Eye (tissue), 1 donor: ENCODE measurements around the gene TKFC.
"Not testable (repeated sequence)": the region's sequence is repeated elsewhere in the genome, so short reads cannot be mapped to it uniquely, and the experiment has no call there.

Experiments used
- DNase-seq: peaks from one replicate; pipeline ENCODE4 v3.0.0-alpha.2; 2015

Gene TKFC

DNA sequence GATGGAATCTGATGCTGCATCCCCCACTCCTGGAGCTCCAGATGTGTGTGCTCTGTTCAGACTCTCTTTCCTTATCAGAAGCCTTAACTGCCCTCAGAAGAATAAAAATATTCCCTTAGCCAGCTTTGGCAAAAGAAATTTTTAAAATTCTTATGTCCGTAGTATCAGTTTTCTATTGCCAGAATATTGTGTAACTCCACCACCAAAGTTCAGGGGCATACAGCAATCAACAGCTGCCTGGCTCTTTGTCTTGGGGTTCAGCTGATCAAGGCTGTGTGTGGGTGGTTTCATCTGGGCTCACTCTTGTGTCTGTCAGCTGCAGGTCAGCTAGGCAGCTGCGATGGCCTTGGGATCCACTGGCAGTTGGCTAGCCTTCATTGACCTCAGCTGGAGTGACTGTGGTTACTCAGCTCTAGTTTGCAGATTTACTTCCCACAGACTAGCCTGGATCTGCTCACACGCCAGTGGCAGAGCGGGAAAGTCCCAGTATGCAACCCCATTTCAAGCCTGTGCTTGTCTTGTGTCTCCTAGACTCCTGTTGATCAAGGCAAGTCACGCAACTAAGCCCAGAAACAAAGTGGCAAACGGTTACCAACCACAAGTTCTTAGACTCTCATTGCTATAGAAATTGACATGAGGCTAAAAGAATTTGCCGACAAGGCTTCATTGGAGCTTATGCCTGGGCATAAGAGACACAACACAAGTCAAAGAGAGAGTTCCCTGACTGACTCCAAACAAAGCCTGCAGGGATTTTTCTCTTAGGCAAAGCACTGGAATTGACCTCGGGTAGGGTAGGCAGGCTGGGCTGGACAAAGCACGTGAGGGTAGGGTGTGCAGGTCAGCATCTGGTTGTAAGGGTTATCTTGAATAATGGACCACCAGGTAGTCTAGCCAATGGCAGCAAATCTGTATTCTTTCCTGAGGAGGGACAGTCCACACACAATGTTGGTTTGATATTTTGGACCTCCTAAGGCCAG, 36.6 kb downstream of the TKFC start:
- DNase-seq: no peak

DNA sequence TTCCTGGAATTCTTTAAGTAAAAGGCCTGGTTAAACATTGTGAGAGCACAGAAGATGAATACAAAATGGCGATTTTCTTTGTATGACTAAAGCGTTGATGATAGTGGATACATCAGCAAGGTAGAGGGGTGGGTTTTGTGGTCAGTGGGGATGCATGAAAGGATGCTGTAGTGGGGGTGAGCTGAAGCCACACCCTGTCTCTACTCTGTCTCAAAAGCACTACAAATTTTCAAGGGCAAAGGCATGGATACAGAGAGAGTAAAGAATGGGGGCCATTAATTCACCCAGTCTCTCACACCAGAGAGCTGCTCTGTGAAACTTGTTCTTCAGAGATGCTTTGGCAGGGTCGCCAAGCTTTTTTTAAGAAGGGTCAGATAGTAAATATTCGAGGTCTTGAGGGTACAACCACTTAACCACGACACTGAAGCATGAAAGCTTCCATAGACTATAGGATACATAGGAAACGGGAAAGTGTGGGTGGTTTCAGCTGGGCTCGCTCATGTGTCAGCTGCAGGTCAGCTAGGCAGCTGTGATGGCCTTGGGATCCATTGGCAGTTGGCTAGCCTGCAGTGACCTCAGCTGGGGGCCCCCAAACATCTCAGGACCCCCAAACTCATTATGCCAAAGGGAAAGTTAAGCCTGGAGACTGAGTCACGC, 37.4 kb downstream of the TKFC start:
- DNase-seq: no peak

DNA sequence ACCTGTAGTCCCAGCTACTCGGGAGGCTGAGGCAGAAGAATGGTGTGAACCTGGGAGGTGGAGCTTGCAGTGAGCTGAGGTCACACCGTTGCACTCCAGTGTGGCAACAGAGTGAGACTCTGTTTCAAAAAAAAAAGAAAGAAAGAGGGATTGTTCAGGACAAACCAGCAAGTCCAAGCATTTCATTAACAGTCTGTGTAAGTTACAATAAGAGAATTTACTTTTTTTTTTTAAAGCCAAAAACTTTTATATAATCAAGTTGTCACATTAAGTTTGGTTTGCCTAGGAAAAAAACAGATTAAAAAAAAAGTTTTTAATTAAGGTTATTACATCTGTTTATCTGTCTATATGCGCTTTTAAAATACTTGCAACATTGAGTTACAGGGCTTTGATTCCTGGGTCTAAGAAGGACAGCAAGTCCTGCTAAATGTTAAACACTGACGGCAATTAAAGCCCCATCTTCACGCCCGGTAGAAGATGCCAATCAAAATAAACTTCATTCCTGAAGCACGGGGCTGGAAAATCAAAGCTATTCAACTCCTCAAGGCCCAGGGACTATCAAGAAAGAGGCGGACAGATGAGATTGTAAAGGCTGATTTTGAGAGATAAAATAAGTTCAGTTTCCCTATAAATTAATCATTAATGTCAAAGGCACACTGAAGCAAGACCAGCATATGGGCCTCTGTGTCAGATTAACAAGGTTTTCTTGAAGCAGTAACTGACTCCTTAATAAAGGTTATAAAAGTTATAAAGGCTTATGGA, 39.8 kb downstream of the TKFC start:
- peak; percentile 32 for DNase-seq

DNA sequence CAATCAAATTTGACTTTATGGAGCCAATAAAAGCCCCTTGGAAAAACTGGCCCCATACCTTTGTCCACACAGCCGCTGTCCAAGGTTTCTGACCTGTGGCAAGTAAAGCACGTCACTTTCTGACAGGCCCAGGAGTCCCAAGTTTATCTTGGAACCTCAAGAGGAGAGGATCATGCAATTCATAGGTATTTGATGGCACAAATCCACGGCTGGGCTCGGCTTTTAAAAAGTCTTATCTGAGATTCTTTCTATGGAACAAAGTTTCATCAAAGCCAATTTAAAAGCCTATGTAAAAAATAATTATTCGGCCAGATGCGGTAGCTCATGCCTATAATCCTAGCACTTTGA, 42.7 kb downstream of the TKFC start:
- DNase-seq: no peak

DNA sequence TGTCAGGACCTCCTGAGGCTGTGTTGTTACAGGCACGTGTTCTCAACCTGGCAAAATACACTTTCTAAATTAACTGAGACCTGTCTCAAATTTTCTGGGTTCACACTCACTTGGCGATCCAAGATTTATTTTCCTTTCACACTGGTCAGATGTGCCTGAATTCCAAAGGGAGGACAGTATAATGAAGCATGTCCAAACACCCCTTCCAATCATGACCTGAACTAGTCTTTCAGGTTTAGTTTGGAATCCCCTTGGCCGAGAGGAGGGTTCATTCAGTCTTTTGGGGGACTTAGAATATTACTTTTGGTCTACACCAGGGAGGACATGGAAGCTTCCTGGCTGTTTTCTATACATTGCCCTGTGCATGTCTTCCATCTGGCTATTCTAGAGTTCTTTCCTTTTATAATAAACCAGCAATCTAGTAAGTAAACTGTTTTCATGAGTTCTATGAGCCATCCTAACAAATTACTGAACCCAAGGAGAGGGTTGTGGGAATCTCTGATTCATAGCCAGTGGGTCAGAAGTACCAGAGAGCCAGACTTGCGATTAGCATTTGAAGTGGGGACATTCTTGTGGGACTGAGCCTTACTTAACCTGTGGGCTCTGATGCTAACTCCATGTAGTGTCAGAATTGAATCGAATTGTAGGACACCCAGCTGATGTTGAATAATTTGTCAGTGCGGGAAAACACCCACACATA, 44.6 kb downstream of the TKFC start:
- DNase-seq: no peak

DNA sequence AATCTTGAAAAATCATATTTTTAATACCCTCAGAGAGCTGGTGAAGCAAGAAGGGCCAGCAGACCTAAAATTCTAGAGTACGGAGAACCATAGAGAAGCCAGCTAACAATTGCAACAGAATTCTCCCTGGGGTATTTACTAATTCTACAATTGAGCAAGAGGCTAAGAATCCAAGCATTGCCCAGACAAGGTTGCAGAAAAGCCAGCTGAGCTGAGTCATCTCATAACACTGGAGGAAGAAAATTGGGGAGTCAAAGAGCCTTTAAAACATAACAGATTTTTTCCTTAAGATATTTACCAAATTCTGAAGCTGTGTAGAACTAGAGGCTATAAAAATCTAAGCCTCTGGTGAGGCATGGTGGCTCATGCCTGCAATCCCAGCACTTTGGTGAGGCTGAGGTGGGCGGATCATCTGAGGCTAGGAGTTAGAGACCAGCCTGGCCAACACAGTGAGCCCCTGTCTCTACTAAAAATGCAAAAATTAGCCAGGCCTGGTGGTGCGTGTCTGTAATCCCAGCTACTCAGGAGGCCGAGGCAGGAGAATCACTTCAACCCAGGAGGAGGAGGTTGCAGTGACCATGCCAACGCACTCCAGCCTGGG, 45.8 kb downstream of the TKFC start:
- DNase-seq: no peak

DNA sequence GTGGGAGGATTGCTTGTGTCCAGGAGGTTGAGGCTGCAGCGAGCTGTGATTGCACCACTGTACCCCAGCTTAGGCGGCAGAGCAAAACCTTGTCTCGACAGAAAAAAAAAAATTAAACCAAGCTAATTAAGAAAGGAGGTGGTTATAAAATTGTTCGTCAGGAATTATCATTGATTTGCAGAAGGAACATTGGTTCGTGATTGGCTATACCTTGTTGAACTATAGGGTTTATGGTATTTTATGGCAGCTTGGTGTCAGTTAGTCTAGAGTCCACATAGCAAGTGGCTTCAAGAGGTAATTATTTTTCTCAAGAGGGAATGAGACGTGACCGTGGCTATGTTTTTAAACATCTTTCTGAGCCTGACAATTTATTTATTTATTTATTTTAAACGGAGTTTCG, 47.9 kb downstream of the TKFC start:
- no peak for DNase-seq

DNA sequence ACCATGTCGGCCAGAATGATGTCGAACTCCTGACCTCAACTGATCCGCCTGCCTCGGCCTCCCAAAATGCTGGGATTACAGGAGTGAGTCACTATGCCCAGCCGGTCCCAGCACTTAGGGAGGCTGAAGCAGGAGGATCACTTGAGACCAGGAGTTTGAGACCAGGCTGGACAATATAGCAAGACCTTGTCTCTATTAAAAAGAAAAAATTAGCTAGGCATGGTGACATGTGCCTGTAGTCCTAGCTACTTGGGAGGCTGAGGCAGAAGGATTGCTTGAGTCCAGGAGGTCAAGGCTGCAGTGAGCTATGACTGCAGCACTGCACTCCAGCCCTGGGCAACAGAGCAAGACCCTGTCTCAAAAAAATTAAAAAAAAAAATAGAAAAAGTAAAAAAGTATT, 50.8 kb downstream of the TKFC start:
- not testable (repeated sequence) for DNase-seq

DNA sequence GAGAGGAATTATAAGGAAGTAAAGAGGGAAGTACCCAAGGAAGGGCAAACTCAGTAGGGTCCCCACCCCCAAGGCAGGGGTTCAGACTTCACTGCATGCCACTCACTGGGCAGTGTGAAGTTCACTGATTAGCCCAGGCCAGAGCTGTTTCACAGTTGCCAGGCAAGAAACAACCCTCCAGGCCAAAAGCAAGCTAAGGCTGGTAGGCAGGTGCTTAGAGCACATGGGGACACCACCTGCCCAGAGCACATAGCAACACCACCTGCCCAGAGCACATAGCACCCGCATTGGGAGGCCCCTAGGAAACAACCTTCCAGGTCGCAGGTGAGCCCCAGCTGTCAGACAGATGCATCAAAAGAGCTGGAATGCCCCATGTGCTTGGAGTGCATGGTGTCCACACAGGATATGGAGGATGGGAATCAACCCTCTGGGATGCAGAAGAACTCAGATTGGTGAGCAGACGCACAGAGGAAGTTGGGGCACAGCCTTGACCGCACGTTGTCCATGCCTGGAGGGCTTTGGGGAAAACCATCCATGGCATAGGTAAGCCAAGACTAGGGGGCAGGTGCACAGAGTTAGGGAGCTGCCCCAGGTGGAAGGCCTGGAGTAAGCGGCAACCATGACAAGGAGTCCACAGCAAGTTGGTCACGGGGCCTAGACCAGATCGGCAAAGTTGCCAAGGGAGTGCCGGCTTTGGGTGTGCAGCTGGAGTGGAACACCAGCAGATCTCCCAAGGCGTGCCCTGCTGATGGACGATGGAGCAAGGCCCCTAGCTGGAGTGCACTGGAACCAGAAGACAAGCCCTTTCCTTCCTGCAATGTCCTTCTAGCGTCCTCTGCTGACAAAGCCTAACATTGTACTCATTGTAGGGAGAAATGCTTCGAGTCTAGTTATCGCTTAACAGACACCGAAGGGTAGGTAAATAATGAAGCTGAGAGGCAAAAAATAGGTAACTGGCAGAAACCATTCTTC, 51.5 kb downstream of the TKFC start:
- no peak for DNase-seq

DNA sequence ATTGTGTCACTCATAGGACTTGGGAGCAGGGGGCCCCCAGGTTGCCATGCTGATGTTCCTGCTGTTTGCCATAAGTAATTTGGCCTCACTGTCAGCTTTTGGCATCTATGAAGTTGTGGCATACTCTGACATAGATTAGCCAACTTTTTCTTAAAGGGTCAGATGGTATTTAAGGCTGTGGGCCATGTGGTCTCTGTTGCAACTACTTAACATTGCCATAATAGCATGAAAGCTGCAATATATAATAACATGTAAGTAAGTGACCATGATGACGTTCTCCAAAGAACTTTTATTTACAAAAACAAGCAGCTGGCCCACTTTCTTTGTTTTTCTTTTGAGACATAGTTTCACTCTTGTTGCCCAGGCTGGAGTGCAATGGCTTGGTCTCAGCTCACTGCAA, 57.1 kb downstream of the TKFC start:
- DNase-seq: no peak

DNA sequence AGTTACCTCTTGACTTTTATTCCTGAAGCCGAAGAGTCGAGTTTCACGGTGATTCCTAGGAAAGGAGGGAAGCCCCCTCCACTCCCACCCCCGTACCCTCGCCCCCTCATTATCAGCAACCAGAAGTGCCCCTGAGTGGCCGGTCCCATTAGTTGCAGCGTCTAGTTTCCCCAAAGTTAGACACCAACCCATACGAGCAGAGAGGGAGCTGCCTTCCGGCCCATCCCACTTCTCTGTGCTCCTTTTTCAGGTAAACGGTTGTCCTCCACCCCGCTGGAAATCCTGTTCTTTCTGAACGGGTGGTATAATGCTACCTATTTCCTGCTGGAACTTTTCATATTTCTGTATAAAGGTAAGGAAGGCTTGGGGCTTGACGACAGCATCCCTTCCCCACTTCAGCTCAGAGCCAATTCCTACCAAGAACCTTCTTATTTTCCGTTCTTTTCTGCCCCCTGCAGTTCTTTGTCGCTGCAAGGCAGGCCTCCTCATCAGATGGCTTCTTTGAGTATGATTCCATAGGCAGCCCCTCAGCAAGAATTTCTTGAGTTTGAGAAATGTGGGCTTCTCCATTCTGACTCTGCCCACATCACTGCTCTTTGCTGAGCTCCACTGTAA, 60.1 kb downstream of the TKFC start:
- peak; percentile 43 for DNase-seq
